ENCODE measurements around the gene SGMS2. TPM values are rescaled to one million over a fixed set of nuclear protein-coding genes. Genes with fewer than 3 reads are reported as not detected.

The SGMS2 gene
- not detected in 2 replicates for total RNA-seq (2013; cell fraction: nucleolus; rRNA removed)
- 0.28 TPM in 1 of 2 replicates, not detected in the other for total RNA-seq (2014; rRNA removed)
- under 0.01 TPM in 1 of 2 replicates, not detected in the other for total RNA-seq (2014; rRNA removed; fragmentation: Illumina TruSeq; extraction: Trizol)
- total RNA-seq (2021), result 0.19 and 0.23 TPM in 2 replicates
- polyA plus RNA-seq (2011; ENCODE audit: low read depth), result not detected
- polyA plus RNA-seq (2011; rRNA removed), result 3.2 and 5.0 TPM in 2 replicates
- polyA plus RNA-seq (2011; cell fraction: cytosol; rRNA removed), result 1.6 and 2.2 TPM in 2 replicates
- 1.4 and 2.2 TPM in 2 replicates for polyA plus RNA-seq (2011; cell fraction: nucleus; rRNA removed)
- polyA plus RNA-seq (2012), result 0.01 TPM in 1 of 2 replicates, not detected in the other
- 0.10 TPM in 1 of 2 replicates, not detected in the other for polyA plus RNA-seq (2014; fragmentation: Illumina TruSeq; extraction: Trizol)
- polyA plus RNA-seq (2014; fragmentation: Nextera tagmentation; extraction: Ambion mirVana), result under 1 TPM in 1 of 2 experiments, not detected in 1; 0.11 TPM
- polyA plus RNA-seq (2014; rRNA removed), result 0.01 TPM in 1 of 2 replicates, not detected in the other
- not detected for polyA plus RNA-seq (2016; fragmentation: Nextera tagmentation; extraction: Ambion mirVana)
- 3.8 and 16.5 TPM in 2 replicates for polyA minus RNA-seq (2011; rRNA and poly(A)+ RNA removed)
- 0.83 and 2.4 TPM in 2 replicates for polyA minus RNA-seq (2011; cell fraction: cytosol; rRNA and poly(A)+ RNA removed)
- polyA minus RNA-seq (2011; cell fraction: nucleus; rRNA and poly(A)+ RNA removed), result 2.9 and 5.1 TPM in 2 replicates
- percentile 37 among the genes with signal in this experiment for Bru-seq, nascent RNA
- percentile 26 among the genes with signal in this experiment for BruChase-seq, experiment 1, labeled RNA remaining after a 6-hour chase
- percentile 31 among the genes with signal in this experiment for BruChase-seq, experiment 2, labeled RNA remaining after a 2-hour chase
- long read RNA-seq, experiment 1, result 0 reads
- long read RNA-seq, experiment 2, result 0 reads

DNA sequence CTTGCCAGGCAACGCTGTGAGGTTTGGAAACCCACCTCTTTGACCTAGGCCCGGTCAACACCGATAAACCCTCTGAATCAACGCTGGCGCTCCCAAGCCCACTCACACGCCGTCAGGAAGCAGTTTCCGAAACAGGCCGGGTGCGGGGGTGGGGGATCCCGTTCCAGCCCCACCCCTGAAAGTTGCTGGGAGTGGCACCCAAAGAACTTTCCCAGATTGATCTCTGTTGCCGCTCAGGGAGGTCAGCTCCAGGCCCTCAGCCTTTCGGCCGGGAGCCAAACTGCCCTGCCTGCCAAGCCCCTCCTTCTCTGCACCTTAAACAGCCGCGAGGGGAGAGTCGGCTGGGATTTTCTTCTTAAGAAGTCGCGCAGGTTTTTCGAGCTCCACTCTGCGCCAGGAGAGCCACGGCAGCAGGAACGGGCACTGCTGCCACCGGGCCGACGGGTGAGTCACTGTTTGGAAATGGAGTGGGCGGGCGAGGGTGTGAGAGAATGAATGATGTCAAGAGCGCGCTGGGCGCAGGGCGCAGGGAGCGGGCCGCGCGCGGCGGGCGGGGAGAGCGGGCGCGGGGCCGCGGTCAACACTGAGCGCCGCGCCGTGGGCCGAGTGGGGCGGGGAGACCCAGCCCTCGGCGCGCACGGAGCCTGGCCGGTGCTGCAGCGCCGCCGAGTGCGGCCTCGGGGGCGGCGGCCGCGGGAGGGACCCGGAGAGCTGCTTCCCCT is at the start of gene SGMS2:
TSS of gene SGMS2 (plus strand) at position 583 of the 722 bp plus-strand sequence. CDS start 70,622 bp downstream, outside the sequence.
- DNase-seq (ENCODE audit: low read depth, low spot score) (no peak), FAIRE-seq (no peak), ATAC-seq (peak; percentile 49; the same call in 2 of the 3 replicates)
- in situ Hi-C loops (cut with MboI), result no loop called here
- H3K36me3 ChIP-seq (ENCODE audit: control insufficient read depth in 2 of 2, insufficient read depth in 2 of 2, low read length in 1 of 2), result no peaks in the 10 kb centered on the region
- peak within 1 kb of the TSS; percentile 59; the same call in 1 of the 2 replicates for H3K4me2 ChIP-seq (ENCODE audit: control insufficient read depth, insufficient read depth)
- H3K27me3 ChIP-seq (replicated peaks in 1 of 2; ENCODE audit: control insufficient read depth in 2 of 2, insufficient read depth in 2 of 2, low read length in 1 of 2), result peaks cover 5 to 15% of the 10 kb centered on the region in 2 experiments
- ChIA-PET SMC1A (ENCODE audit: uncharacterized antibody, unreplicated experiment) (no interaction called here), RAD21 (ENCODE audit: unreplicated experiment) (no interaction called here), CTCF (no interaction called here), POLR2A (no interaction called here)
- intact Hi-C loops (cut with micrococcal nuclease; ENCODE audit: unreplicated experiment), result no loop called here
- H3K4me1 ChIP-seq (ENCODE audit: control insufficient read depth, insufficient read depth, low read length), result no peaks in the 10 kb centered on the region
- BruUV-seq (replicated peaks), result no TSS peak
- H2AFZ ChIP-seq (ENCODE audit: control insufficient read depth, low read depth, low read length), result no peak within 1 kb of the TSS; the same call in 1 of the 2 replicates
- 6% methylated on average over 65 of the region's 65 CpGs for WGBS (ENCODE audit: insufficient coverage, insufficient replicate concordance, low lambda C conversion rate, missing lambda C conversion rate)
- H3K4me3 ChIP-seq, result no peak within 1 kb of the TSS
- no peaks in the 10 kb centered on the region for H3K9me3 ChIP-seq (replicated peaks; ENCODE audit: control insufficient read depth, insufficient read depth, low read length)
- H3K27ac ChIP-seq (ENCODE audit: control insufficient read depth, insufficient read depth), result no peak within 1 kb of the TSS
- no peaks in the 10 kb centered on the region for H3K79me2 ChIP-seq (ENCODE audit: control insufficient read depth, insufficient read depth, low read length)
- 0 out of 2 replicates have a peak, but pooled peaks have one; percentile 21 for TF ChIP-seq IKZF1 (conservative IDR thresholded peaks at IDR 0.05)
- TF ChIP-seq DPF2 (IDR thresholded peaks at IDR 0.05), result 0 out of 2 replicates have a peak, but pooled peaks have one; percentile 37
- no peak for TF ChIP-seq MEF2A (IDR thresholded peaks at IDR 0.05; ENCODE audit: insufficient read depth, low read depth, low read length)
- TF ChIP-seq CHD1 (IDR thresholded peaks at IDR 0.05; ENCODE audit: low read depth, low read length), result no peak
- peak; percentile 74 for TF ChIP-seq SUZ12 (IDR thresholded peaks at IDR 0.05; ENCODE audit: unreplicated experiment)
- H3K9ac ChIP-seq (ENCODE audit: control insufficient read depth, insufficient read depth, low read length), result no peak within 1 kb of the TSS
- H4K20me1 ChIP-seq (ENCODE audit: control insufficient read depth, insufficient read depth), result no peaks in the 10 kb centered on the region
